Measurements from ENCODE around the gene MRPL43. TPM values are rescaled to one million over a fixed set of nuclear protein-coding genes. Genes with fewer than 3 reads are reported as not detected.

The MRPL43 gene
- total and polyA plus RNA-seq, 5 donors: 47.2 to 90.6 (median 61.2) TPM

- Histone ChIP-seq H3K27ac (ENCODE audit: low read length) (no peak overlapping the region), H3K27me3 (ENCODE audit: control insufficient read depth, insufficient read depth) (no peaks in the 10 kb centered on the region), H3K4me1 (ENCODE audit: control insufficient read depth, insufficient read depth, low read length) (peaks cover 10% of the 10 kb centered on the region), H3K9me3 (ENCODE audit: control insufficient read depth, low read length) (no peaks in the 10 kb centered on the region), H3K4me3 (ENCODE audit: low read length) (no peak overlapping the region)
- DNase-seq (no peak), ATAC-seq (no peak)
- 87% methylated on average over 21 of the region's 21 CpGs for WGBS
- intact Hi-C loops (cut with DNase I): no loop called here
These were observed 1.8 kb upstream of the MRPL43 start for GRCh38 chr10:100989088-100989487.

- WGBS: 69% methylated on average over 10 of the region's 10 CpGs
- H3K27me3 ChIP-seq (ENCODE audit: control insufficient read depth, insufficient read depth): no peaks in the 10 kb centered on the region
- ATAC-seq: no peak
- peak overlapping the region; percentile 51 for H3K4me3 ChIP-seq (ENCODE audit: low read length)
- H3K27ac ChIP-seq (ENCODE audit: low read length): no peak overlapping the region
- peaks cover 10% of the 10 kb centered on the region for H3K4me1 ChIP-seq (ENCODE audit: control insufficient read depth, insufficient read depth, low read length)
- no peak for DNase-seq
- no peaks in the 10 kb centered on the region for H3K9me3 ChIP-seq (ENCODE audit: control insufficient read depth, low read length)
- intact Hi-C loops (cut with DNase I): no loop called here
These were observed 869 bp upstream of the MRPL43 start for GRCh38 chr10:100988166-100988565.

GRCh38 chr10:100987685-100988049, 370 bp upstream of the MRPL43 start:
- H3K4me1 ChIP-seq (ENCODE audit: control insufficient read depth, insufficient read depth, low read length): peaks cover 10% of the 10 kb centered on the region
- ATAC-seq (peak in 1 of 2 donors; percentile 2), DNase-seq (no peak)
- H3K27me3 ChIP-seq (ENCODE audit: control insufficient read depth, insufficient read depth): no peaks in the 10 kb centered on the region
- H3K27ac ChIP-seq (ENCODE audit: low read length): no peak overlapping the region
- WGBS: 2% methylated on average over 15 of the region's 15 CpGs
- no peaks in the 10 kb centered on the region for H3K9me3 ChIP-seq (ENCODE audit: control insufficient read depth, low read length)
- H3K4me3 ChIP-seq (ENCODE audit: low read length): peak overlapping the region; percentile 51
- intact Hi-C loops (cut with DNase I): no loop called here

- Histone ChIP-seq H3K9me3 (ENCODE audit: control insufficient read depth, low read length) (no peaks in the 10 kb centered on the region), H3K27ac (ENCODE audit: low read length) (no peak overlapping the region), H3K4me3 (ENCODE audit: low read length) (peak overlapping the region; percentile 51), H3K27me3 (ENCODE audit: control insufficient read depth, insufficient read depth) (no peaks in the 10 kb centered on the region), H3K4me1 (ENCODE audit: control insufficient read depth, insufficient read depth, low read length) (peaks cover 10% of the 10 kb centered on the region)
- ATAC-seq: no peak
- DNase-seq: no peak
- intact Hi-C loops (cut with DNase I): no loop called here
- WGBS: 20% methylated on average over 17 of the region's 17 CpGs
These were observed 710 bp downstream of the MRPL43 start for GRCh38 chr10:100986623-100986951.

GRCh38 chr10:100985336-100985735, 2.0 kb downstream of the MRPL43 start:
- DNase-seq (no peak), ATAC-seq (no peak)
- Histone ChIP-seq H3K9me3 (ENCODE audit: control insufficient read depth, low read length) (no peaks in the 10 kb centered on the region), H3K4me3 (ENCODE audit: low read length) (no peak overlapping the region), H3K4me1 (ENCODE audit: control insufficient read depth, insufficient read depth, low read length) (peaks cover 10% of the 10 kb centered on the region), H3K27me3 (ENCODE audit: control insufficient read depth, insufficient read depth) (no peaks in the 10 kb centered on the region), H3K27ac (ENCODE audit: low read length) (no peak overlapping the region)
- 59% methylated on average over 5 of the region's 5 CpGs for WGBS
- intact Hi-C loops (cut with DNase I): no loop called here

GRCh38 chr10:100984672-100985177, 2.6 kb downstream of the MRPL43 start:
- WGBS: 68% methylated on average over 2 of the region's 2 CpGs
- ATAC-seq (no peak), DNase-seq (no peak)
- peaks cover 10% of the 10 kb centered on the region for H3K4me1 ChIP-seq (ENCODE audit: control insufficient read depth, insufficient read depth, low read length)
- no peaks in the 10 kb centered on the region for H3K27me3 ChIP-seq (ENCODE audit: control insufficient read depth, insufficient read depth)
- no peak overlapping the region for H3K27ac ChIP-seq (ENCODE audit: low read length)
- H3K4me3 ChIP-seq (ENCODE audit: low read length): no peak overlapping the region
- intact Hi-C loops (cut with DNase I): no loop called here
- H3K9me3 ChIP-seq (ENCODE audit: control insufficient read depth, low read length): no peaks in the 10 kb centered on the region

- ATAC-seq (no peak), DNase-seq (no peak)
- intact Hi-C loops (cut with DNase I): no loop called here
- Histone ChIP-seq H3K9me3 (ENCODE audit: control insufficient read depth, low read length) (no peaks in the 10 kb centered on the region), H3K4me3 (ENCODE audit: low read length) (no peak overlapping the region), H3K27ac (ENCODE audit: low read length) (no peak overlapping the region), H3K4me1 (ENCODE audit: control insufficient read depth, insufficient read depth, low read length) (peaks cover 10% of the 10 kb centered on the region), H3K27me3 (ENCODE audit: control insufficient read depth, insufficient read depth) (no peaks in the 10 kb centered on the region)
- 80% methylated on average over 13 of the region's 13 CpGs for WGBS
These were observed 3.2 kb downstream of the MRPL43 start for GRCh38 chr10:100983868-100984671.

GRCh38 chr10:100982916-100983830, 4.1 kb downstream of the MRPL43 start:
- Histone ChIP-seq H3K27me3 (ENCODE audit: control insufficient read depth, insufficient read depth) (no peaks in the 10 kb centered on the region), H3K4me1 (ENCODE audit: control insufficient read depth, insufficient read depth, low read length) (peaks cover 9% of the 10 kb centered on the region), H3K9me3 (ENCODE audit: control insufficient read depth, low read length) (no peaks in the 10 kb centered on the region), H3K27ac (ENCODE audit: low read length) (no peak overlapping the region), H3K4me3 (ENCODE audit: low read length) (no peak overlapping the region)
- ATAC-seq (no peak), DNase-seq (no peak)
- 91% methylated on average over 24 of the region's 24 CpGs for WGBS
- intact Hi-C loops (cut with DNase I): no loop called here

- DNase-seq: no peak
- no peaks in the 10 kb centered on the region for H3K27me3 ChIP-seq (ENCODE audit: control insufficient read depth, insufficient read depth)
- WGBS: 86% methylated on average over 5 of the region's 5 CpGs
- no peak for ATAC-seq
- H3K4me3 ChIP-seq (ENCODE audit: low read length): no peak overlapping the region
- H3K9me3 ChIP-seq (ENCODE audit: control insufficient read depth, low read length): no peaks in the 10 kb centered on the region
- H3K4me1 ChIP-seq (ENCODE audit: control insufficient read depth, insufficient read depth, low read length): no peaks in the 10 kb centered on the region
- intact Hi-C loops (cut with DNase I): no loop called here
- H3K27ac ChIP-seq (ENCODE audit: low read length): no peak overlapping the region
These were observed 6.0 kb downstream of the MRPL43 start for GRCh38 chr10:100981178-100981772.

- ATAC-seq (no peak), DNase-seq (no peak)
- Histone ChIP-seq H3K27ac (ENCODE audit: low read length) (no peak overlapping the region), H3K4me3 (ENCODE audit: low read length) (no peak overlapping the region), H3K9me3 (ENCODE audit: control insufficient read depth, low read length) (no peaks in the 10 kb centered on the region), H3K4me1 (ENCODE audit: control insufficient read depth, insufficient read depth, low read length) (no peaks in the 10 kb centered on the region), H3K27me3 (ENCODE audit: control insufficient read depth, insufficient read depth) (no peaks in the 10 kb centered on the region)
- intact Hi-C loops (cut with DNase I): no loop called here
- WGBS: 93% methylated on average over 7 of the region's 7 CpGs
These were observed 6.6 kb downstream of the MRPL43 start for GRCh38 chr10:100980711-100981110.

GRCh38 chr10:100980311-100980710, 7.0 kb downstream of the MRPL43 start:
- Histone ChIP-seq H3K4me1 (ENCODE audit: control insufficient read depth, insufficient read depth, low read length) (no peaks in the 10 kb centered on the region), H3K4me3 (ENCODE audit: low read length) (no peak overlapping the region), H3K9me3 (ENCODE audit: control insufficient read depth, low read length) (no peaks in the 10 kb centered on the region), H3K27ac (ENCODE audit: low read length) (no peak overlapping the region), H3K27me3 (ENCODE audit: control insufficient read depth, insufficient read depth) (no peaks in the 10 kb centered on the region)
- no peak for DNase-seq
- WGBS: 86% methylated on average over 2 of the region's 2 CpGs
- no peak for ATAC-seq
- intact Hi-C loops (cut with DNase I): no loop called here

Data from right cardiac atrium (tissue), 5 donors.